A673 (cell line): ENCODE results near the gene LMOD3. TPM values are rescaled to one million over a fixed set of nuclear protein-coding genes. Genes with fewer than 3 reads are reported as not detected.

ENCODE experiments used
- BruUV-seq: library from RNA; stranded (reverse); fragments of 400-500 nt; replicated peaks from 2 replicates; lab custom pipeline; 2021; lab: Mats Ljungman, UMichigan
- CTCF ChIA-PET: fragments of 300-600 bp; sonication (Branson Sonifier 250); formaldehyde crosslinking; loops from one replicate; lab custom pipeline; 2022; ENCODE audit warnings: antibody characterized with exemption; lab: Charles Lee
- POLR2A ChIA-PET: fragments of 300-600 bp; sonication (Branson Sonifier 250); formaldehyde crosslinking; loops from one replicate; lab custom pipeline; 2022; ENCODE audit warnings: antibody characterized with exemption; ENCODE audit not compliant: low non-redundant PET; lab: Charles Lee
- DNase-seq: peaks from one replicate; pipeline ENCODE4 v3.0.0-alpha.2; 2015; ENCODE audit warnings: low spot score
- H3K27ac ChIP-seq: fragments of 200-600 bp; sonication (generic); 2 replicates; pipeline ENCODE4 v1.5.1; 2016; ENCODE audit warnings: mixed run types, low read depth, mild to moderate bottlenecking, mixed read lengths, antibody characterized with exemption, low read length; ENCODE audit not compliant: poor library complexity, severe bottlenecking
- H3K27me3 ChIP-seq: fragments of 200-600 bp; sonication (generic); replicated peaks from 2 replicates; pipeline ENCODE4 v1.6.1; 2017; ENCODE audit warnings: mixed run types, low read depth, mild to moderate bottlenecking, mixed read lengths, antibody characterized with exemption, low read length; ENCODE audit not compliant: insufficient read depth, poor library complexity
- H3K36me3 ChIP-seq: fragments of 200-600 bp; sonication (generic); 2 replicates; pipeline ENCODE4 v1.6.1; 2016; ENCODE audit warnings: mixed run types, mild to moderate bottlenecking, mixed read lengths, antibody characterized with exemption, low read length; ENCODE audit not compliant: insufficient read depth, poor library complexity, severe bottlenecking
- H3K4me1 ChIP-seq: fragments of 200-600 bp; sonication (generic); 2 replicates; pipeline ENCODE4 v1.6.1; 2017; ENCODE audit warnings: mixed run types, mild to moderate bottlenecking, mixed read lengths, antibody characterized with exemption, low read length; ENCODE audit not compliant: insufficient read depth, poor library complexity, severe bottlenecking
- H3K4me3 ChIP-seq: fragments of 200-600 bp; sonication (generic); 2 replicates; pipeline ENCODE4 v1.5.1; 2016; ENCODE audit warnings: low read depth, mixed run types, mild to moderate bottlenecking, mixed read lengths, low read length; ENCODE audit not compliant: poor library complexity, severe bottlenecking
- H3K9me3 ChIP-seq: fragments of 200-600 bp; sonication (generic); 2 replicates; pipeline ENCODE4 v1.6.1; 2016; ENCODE audit warnings: mixed run types, low read depth, mild to moderate bottlenecking, mixed read lengths, antibody characterized with exemption, low read length; ENCODE audit not compliant: poor library complexity, severe bottlenecking
- CTCF ChIP-seq: fragments of 300-800, 200-600 bp; sonication (generic); conservative IDR thresholded peaks from 2 replicates; pipeline ENCODE4 v1.5.1; 2017; ENCODE audit warnings: low read depth, mild to moderate bottlenecking, antibody characterized with exemption, low read length, moderate library complexity, mixed read lengths
- EZH2 ChIP-seq: fragments of 200-600 bp; sonication (generic); IDR thresholded peaks from 2 replicates; pipeline ENCODE4 v1.6.1; 2017; ENCODE audit warnings: borderline replicate concordance, low read depth, mild to moderate bottlenecking, mixed read lengths, antibody characterized with exemption, low read length; ENCODE audit not compliant: poor library complexity, severe bottlenecking
- intact Hi-C: fragments of 100-400 bp; cut with micrococcal nuclease; formaldehyde crosslinking; loops from one replicate; pipeline ENCODE4 v1.10.0; 2022; ENCODE audit not compliant: unreplicated experiment
- total RNA-seq: library from RNA; stranded (reverse); gene quantifications from 2 replicates; pipeline ENCODE4 v1.2.3, GENCODE V29; 2021

LMOD3 gene
- total RNA-seq, 1 experiment from 2014 or later, result not detected

- ChIA-PET POLR2A (no interaction called here), CTCF (no interaction called here)
- H3K4me3 ChIP-seq, result no peak overlapping the region
- H3K27me3 ChIP-seq, result no peaks in the 10 kb centered on the region
- H3K27ac ChIP-seq, result no peak overlapping the region
- intact Hi-C loops, result no loop called here
- H3K4me1 ChIP-seq, result no peaks in the 10 kb centered on the region
- no peaks in the 10 kb centered on the region for H3K36me3 ChIP-seq
- TF ChIP-seq EZH2 (no peak), CTCF (no peak)
- DNase-seq, result no peak
- no peaks in the 10 kb centered on the region for H3K9me3 ChIP-seq
- BruUV-seq, result no TSS peak
These were observed 3.8 kb upstream of the LMOD3 start for GRCh38 chr3:69126216-69126615.

- H3K9me3 ChIP-seq, result no peaks in the 10 kb centered on the region
- H3K36me3 ChIP-seq, result no peaks in the 10 kb centered on the region
- H3K4me3 ChIP-seq, result no peak overlapping the region
- H3K27me3 ChIP-seq, result no peaks in the 10 kb centered on the region
- no peak for TF ChIP-seq EZH2
- TF ChIP-seq CTCF, result no peak
- no peaks in the 10 kb centered on the region for H3K4me1 ChIP-seq
- intact Hi-C loops, result loop anchor here (2.0 kb wide), 1 partner anchor 185 kb away; no protein-coding TSS in a partner anchor
- ChIA-PET CTCF (interaction anchor here (0.6 kb wide), 1 partner anchor 182 kb away, joined by 3 read pairs; no protein-coding TSS in a partner anchor), POLR2A (no interaction called here)
- no peak overlapping the region for H3K27ac ChIP-seq
- no peak for DNase-seq
- no TSS peak for BruUV-seq
These were observed 445 bp downstream of the LMOD3 start for GRCh38 chr3:69121950-69122349.

- no peaks in the 10 kb centered on the region for H3K36me3 ChIP-seq
- no peak overlapping the region for H3K4me3 ChIP-seq
- BruUV-seq, result no TSS peak
- no peaks in the 10 kb centered on the region for H3K27me3 ChIP-seq
- intact Hi-C loops, result loop anchor here (2.0 kb wide), 1 partner anchor 185 kb away; no protein-coding TSS in a partner anchor
- no peaks in the 10 kb centered on the region for H3K9me3 ChIP-seq
- DNase-seq, result no peak
- TF ChIP-seq EZH2 (no peak), CTCF (no peak)
- CTCF ChIA-PET, result interaction anchor here (0.6 to 1.2 kb wide), 4 partner anchors 22 to 289 kb away, joined by 3 to 5 read pairs (median 4); no protein-coding TSS in a partner anchor
- H3K4me1 ChIP-seq, result no peaks in the 10 kb centered on the region
- no peak overlapping the region for H3K27ac ChIP-seq
- POLR2A ChIA-PET, result no interaction called here
These were observed 882 bp downstream of the LMOD3 start for GRCh38 chr3:69121513-69121912.
